Kidney (tissue), 14 donors: ENCODE measurements around the gene FAM83C. TPM values are rescaled to one million over a fixed set of nuclear protein-coding genes. Genes with fewer than 3 reads are reported as not detected.

Experiments used
- DNase-seq, 5 donors: peaks; one replicate each; pipeline ENCODE4 v3.0.0-alpha.2; 2013 to 2020
- FAIRE-seq: peaks from 2 replicates; lab custom pipeline; 2012; peaks lifted over from hg19 to GRCh38; lab: Jason Lieb, UNC
- H3K27ac ChIP-seq, 2 donors: one replicate each; pipeline ENCODE4 v1.7.0; 2013; ENCODE audit warnings: low read depth in 2 of 2, low read length in 2 of 2, inconsistent platforms in 1 of 2
- H3K27me3 ChIP-seq: one replicate; pipeline ENCODE4 v1.7.1; 2013; ENCODE audit warnings: low read length, inconsistent platforms; ENCODE audit not compliant: control insufficient read depth, insufficient read depth
- H3K36me3 ChIP-seq, 3 donors: one replicate each; pipeline versions ENCODE4 v1.7.0 to v1.7.1; 2013; ENCODE audit warnings: low read length in 3 of 3, control low read depth in 1 of 3, inconsistent platforms in 1 of 3; ENCODE audit not compliant: insufficient read depth in 3 of 3, control insufficient read depth in 2 of 3
- H3K4me1 ChIP-seq, 3 donors: one replicate each; pipeline versions ENCODE4 v1.7.0 to v1.7.1; 2013; ENCODE audit warnings: low read length in 3 of 3, inconsistent platforms in 1 of 3, low read depth in 1 of 3; ENCODE audit not compliant: control insufficient read depth in 2 of 3, insufficient read depth in 2 of 3
- H3K4me3 ChIP-seq, 3 donors: one replicate each; pipeline versions ENCODE4 v1.7.0 to v1.8.1; 2013; ENCODE audit warnings: low read length in 3 of 3, control low read depth in 1 of 3, inconsistent platforms in 1 of 3
- H3K9ac ChIP-seq, 3 donors: one replicate each; pipeline versions ENCODE4 v1.7.0 to v1.7.1; 2013; ENCODE audit warnings: low read length in 3 of 3, control low read depth in 1 of 3, inconsistent platforms in 1 of 3
- H3K9me3 ChIP-seq, 3 donors: one replicate each; pipeline versions ENCODE4 v1.7.0 to v1.7.1; 2013; ENCODE audit warnings: low read length in 3 of 3, control low read depth in 1 of 3, inconsistent platforms in 1 of 3; ENCODE audit not compliant: control insufficient read depth in 2 of 3, insufficient read depth in 1 of 3
- CTCF ChIP-seq: IDR thresholded peaks from 3 replicates; pipeline ENCODE4 v1.5.1; 2012; ENCODE audit warnings: mild to moderate bottlenecking, moderate library complexity, borderline replicate concordance; ENCODE audit not compliant: insufficient read depth; ENCODE audit errors: extremely low read depth
- intact Hi-C: fragments of 100-400 bp; cut with DNase I; formaldehyde crosslinking; loops from one replicate; pipeline ENCODE4 v1.11.1; 2022
- polyA plus RNA-seq: library from polyadenylated mRNA; stranded (reverse); fragments of 350-450 nt; fragmentation: Illumina TruSeq; extraction: RNeasy Lipid Tissue Mini Kit (QIAGEN cat#74804); gene quantifications from one replicate; pipeline ENCODE4 v1.2.3, GENCODE V29; 2014; ENCODE audit warnings: low read depth, low replicate concordance; ENCODE audit not compliant: insufficient read depth
- total RNA-seq: library from RNA; stranded (reverse); fragmentation: NEBNext Ultra II Directional; extraction: Animal tissue kit (Norgen Biotek cat#: 25700); gene quantifications from one replicate; pipeline ENCODE4 v1.2.1, GENCODE V29; 2021
- donor health status: control.
- donor health status: control.
- donor health status: control.
- donor health status: control.
- donor health status: control.
- donor health status: DM: yes; HTN: yes; CAD: no.
- donor health status: Normal renal cell carcinoma (clear cell type).

Gene FAM83C
- total and polyA plus RNA-seq, 2 donors from 2014 or later: not detected

GRCh38 chr20:35296101-35296554 lies 3.9 kb upstream of the FAM83C start:
- FAIRE-seq: no peak
- no peaks in the 10 kb centered on the region for H3K27me3 ChIP-seq
- no peak overlapping the region for H3K27ac ChIP-seq
- TF ChIP-seq CTCF: no peak
- intact Hi-C loops: no loop called here
- H3K36me3 ChIP-seq: no peaks in the 10 kb centered on the region
- H3K9me3 ChIP-seq: no peaks in the 10 kb centered on the region
- H3K4me1 ChIP-seq: no peaks in the 10 kb centered on the region
- no peak overlapping the region for H3K4me3 ChIP-seq
- H3K9ac ChIP-seq: no peak overlapping the region
- no peak for DNase-seq

GRCh38 chr20:35295674-35296073 lies 3.4 kb upstream of the FAM83C start:
- intact Hi-C loops: no loop called here
- no peak overlapping the region for H3K4me3 ChIP-seq
- no peaks in the 10 kb centered on the region for H3K4me1 ChIP-seq
- FAIRE-seq (no peak), DNase-seq (no peak)
- no peaks in the 10 kb centered on the region for H3K9me3 ChIP-seq
- H3K36me3 ChIP-seq: no peaks in the 10 kb centered on the region
- H3K27ac ChIP-seq: no peak overlapping the region
- H3K27me3 ChIP-seq: no peaks in the 10 kb centered on the region
- no peak for TF ChIP-seq CTCF
- no peak overlapping the region for H3K9ac ChIP-seq

- Histone ChIP-seq H3K9me3 (no peaks in the 10 kb centered on the region), H3K4me1 (no peaks in the 10 kb centered on the region), H3K27ac (no peak overlapping the region), H3K36me3 (no peaks in the 10 kb centered on the region), H3K27me3 (no peaks in the 10 kb centered on the region), H3K9ac (no peak overlapping the region), H3K4me3 (no peak overlapping the region)
- intact Hi-C loops: no loop called here
- no peak for FAIRE-seq
- TF ChIP-seq CTCF: no peak
- no peak for DNase-seq
Observed at GRCh38 chr20:35295058-35295457, 2.8 kb upstream of the FAM83C start.

GRCh38 chr20:35294293-35294685 lies 2.1 kb upstream of the FAM83C start:
- intact Hi-C loops: no loop called here

More at GRCh38 chr20:35294293-35294685, 2.1 kb upstream of the FAM83C start:
- H3K9me3 ChIP-seq: no peaks in the 10 kb centered on the region
- H3K27me3 ChIP-seq: no peaks in the 10 kb centered on the region
- no peak overlapping the region for H3K4me3 ChIP-seq
- no peak overlapping the region for H3K27ac ChIP-seq
- FAIRE-seq (no peak), DNase-seq (no peak)
- H3K36me3 ChIP-seq: no peaks in the 10 kb centered on the region
- no peaks in the 10 kb centered on the region for H3K4me1 ChIP-seq
- TF ChIP-seq CTCF: no peak
- no peak overlapping the region for H3K9ac ChIP-seq
